ENCODE results near the gene POPDC2.

- TF ChIP-seq EZH2 (IDR thresholded peaks at IDR 0.05; ENCODE audit: borderline replicate concordance, insufficient read depth, low read depth, low read length, poor library complexity, severe bottlenecking) (no peak), CTCF (IDR thresholded peaks at IDR 0.05) (no peak)
Measured at GRCh38 chr3:119676771-119677640, 16.6 kb upstream of the POPDC2 start, which contains the start of gene COX17.
